ENCODE measurements around the gene DET1. TPM values are rescaled to one million over a fixed set of nuclear protein-coding genes. Genes with fewer than 3 reads are reported as not detected.

The DET1 gene
- total and polyA plus RNA-seq, 4 experiments from 2014 or later: 1.1 to 11.7 (median 7.5) TPM

- ChIA-PET CTCF (ENCODE audit: partially characterized antibody) (no interaction called here), POLR2A (ENCODE audit: partially characterized antibody) (no interaction called here)
- Histone ChIP-seq H3K27me3 (ENCODE audit: insufficient read depth, low read length) (no peaks in the 10 kb centered on the region), H3K36me3 (ENCODE audit: insufficient read depth, low read length) (no peaks in the 10 kb centered on the region), H3K9me3 (ENCODE audit: control insufficient read depth in 1 of 2, low read length in 2 of 2) (no peaks in the 10 kb centered on the region), H3K27ac (ENCODE audit: low read depth, low read length) (no peak overlapping the region), H3K4me3 (ENCODE audit: low read length in 2 of 2) (no peak overlapping the region), H3K4me1 (ENCODE audit: insufficient read depth, low read length) (no peaks in the 10 kb centered on the region)
- intact Hi-C loops (cut with micrococcal nuclease): no loop called here
- DNase-seq: no peak
- H3K27me3 Mint-ChIP-seq: no peaks in the 10 kb centered on the region
- no peak overlapping the region for H3K4me3 Mint-ChIP-seq
- peaks cover 8 to 9% of the 10 kb centered on the region in 2 donors for H3K36me3 Mint-ChIP-seq
- H3K9me3 Mint-ChIP-seq: no peaks in the 10 kb centered on the region
- peak overlapping the region in 1 of 7 donors; percentile 46 for H3K27ac Mint-ChIP-seq
- no peaks in the 10 kb centered on the region for H3K4me1 Mint-ChIP-seq
Observed at GRCh38 chr15:88497109-88497765, 49.2 kb downstream of the DET1 start.

- no peaks in the 10 kb centered on the region for H3K27me3 ChIP-seq (ENCODE audit: insufficient read depth, low read length)
- Mint-ChIP-seq H3K9me3 (no peaks in the 10 kb centered on the region), H3K27ac (no peak overlapping the region), H3K36me3 (peaks cover 4% of the 10 kb centered on the region in 2 donors), H3K27me3 (no peaks in the 10 kb centered on the region), H3K4me1 (no peaks in the 10 kb centered on the region), H3K4me3 (no peak overlapping the region)
- H3K4me1 ChIP-seq (ENCODE audit: insufficient read depth, low read length): no peaks in the 10 kb centered on the region
- H3K9me3 ChIP-seq (ENCODE audit: control insufficient read depth in 1 of 2, low read length in 2 of 2): no peaks in the 10 kb centered on the region
- no peaks in the 10 kb centered on the region for H3K36me3 ChIP-seq (ENCODE audit: insufficient read depth, low read length)
- intact Hi-C loops (cut with micrococcal nuclease): no loop called here
- ChIA-PET CTCF (ENCODE audit: partially characterized antibody) (no interaction called here), POLR2A (ENCODE audit: partially characterized antibody) (no interaction called here)
- H3K4me3 ChIP-seq (ENCODE audit: low read length in 2 of 2): no peak overlapping the region
- no peak overlapping the region for H3K27ac ChIP-seq (ENCODE audit: low read depth, low read length)
- DNase-seq: no peak
Observed at GRCh38 chr15:88493844-88494243, 52.6 kb downstream of the DET1 start.

GRCh38 chr15:88491158-88491557 lies 55.3 kb downstream of the DET1 start:
- H3K9me3 ChIP-seq (ENCODE audit: control insufficient read depth in 1 of 2, low read length in 2 of 2): no peaks in the 10 kb centered on the region
- peaks cover 0 to 1% (median 0%) of the 10 kb centered on the region in 8 donors for H3K9me3 Mint-ChIP-seq
- CTCF ChIA-PET (ENCODE audit: partially characterized antibody): no interaction called here
- H3K36me3 Mint-ChIP-seq: peaks cover 0 to 3% of the 10 kb centered on the region in 2 donors
- POLR2A ChIA-PET (ENCODE audit: partially characterized antibody): no interaction called here
- no peak for DNase-seq
- H3K4me1 Mint-ChIP-seq: no peaks in the 10 kb centered on the region
- no peak overlapping the region for H3K27ac ChIP-seq (ENCODE audit: low read depth, low read length)
- no peak overlapping the region for H3K4me3 ChIP-seq (ENCODE audit: low read length in 2 of 2)
- H3K27me3 Mint-ChIP-seq: peaks cover 0 to 2% of the 10 kb centered on the region in 2 donors
- no peaks in the 10 kb centered on the region for H3K4me1 ChIP-seq (ENCODE audit: insufficient read depth, low read length)
- no peaks in the 10 kb centered on the region for H3K27me3 ChIP-seq (ENCODE audit: insufficient read depth, low read length)
- H3K36me3 ChIP-seq (ENCODE audit: insufficient read depth, low read length): no peaks in the 10 kb centered on the region
- no peak overlapping the region for H3K4me3 Mint-ChIP-seq
- no peak overlapping the region for H3K27ac Mint-ChIP-seq
- intact Hi-C loops (cut with micrococcal nuclease): no loop called here

GRCh38 chr15:88490036-88490435 lies 56.4 kb downstream of the DET1 start:
- Histone ChIP-seq H3K9me3 (ENCODE audit: control insufficient read depth in 1 of 2, low read length in 2 of 2) (no peaks in the 10 kb centered on the region), H3K27me3 (ENCODE audit: insufficient read depth, low read length) (no peaks in the 10 kb centered on the region), H3K27ac (ENCODE audit: low read depth, low read length) (no peak overlapping the region), H3K4me3 (ENCODE audit: low read length in 2 of 2) (no peak overlapping the region), H3K4me1 (ENCODE audit: insufficient read depth, low read length) (no peaks in the 10 kb centered on the region), H3K36me3 (ENCODE audit: insufficient read depth, low read length) (no peaks in the 10 kb centered on the region)
- ChIA-PET CTCF (ENCODE audit: partially characterized antibody) (interaction anchor here (0.9 kb wide), 1 partner anchor 9 kb away, joined by 4 read pairs; no protein-coding TSS in a partner anchor), POLR2A (ENCODE audit: partially characterized antibody) (no interaction called here)
- H3K4me1 Mint-ChIP-seq: no peaks in the 10 kb centered on the region
- peaks cover 0 to 1% (median 0%) of the 10 kb centered on the region in 8 donors for H3K9me3 Mint-ChIP-seq
- no peak overlapping the region for H3K4me3 Mint-ChIP-seq
- intact Hi-C loops (cut with micrococcal nuclease): no loop called here
- H3K27ac Mint-ChIP-seq: no peak overlapping the region
- no peak for DNase-seq
- peaks cover 0 to 2% of the 10 kb centered on the region in 2 donors for H3K27me3 Mint-ChIP-seq
- H3K36me3 Mint-ChIP-seq: peaks cover 0 to 3% of the 10 kb centered on the region in 2 donors

- Histone ChIP-seq H3K4me3 (ENCODE audit: low read length in 2 of 2) (no peak overlapping the region), H3K27ac (ENCODE audit: low read depth, low read length) (no peak overlapping the region), H3K9me3 (ENCODE audit: control insufficient read depth in 1 of 2, low read length in 2 of 2) (no peaks in the 10 kb centered on the region), H3K4me1 (ENCODE audit: insufficient read depth, low read length) (no peaks in the 10 kb centered on the region), H3K36me3 (ENCODE audit: insufficient read depth, low read length) (no peaks in the 10 kb centered on the region), H3K27me3 (ENCODE audit: insufficient read depth, low read length) (no peaks in the 10 kb centered on the region)
- H3K9me3 Mint-ChIP-seq: peaks cover 0 to 1% (median 0%) of the 10 kb centered on the region in 8 donors
- ChIA-PET CTCF (ENCODE audit: partially characterized antibody) (interaction anchor here (0.9 kb wide), 1 partner anchor 8 kb away, joined by 4 read pairs; no protein-coding TSS in a partner anchor), POLR2A (ENCODE audit: partially characterized antibody) (no interaction called here)
- H3K4me3 Mint-ChIP-seq: no peak overlapping the region
- no peaks in the 10 kb centered on the region for H3K4me1 Mint-ChIP-seq
- H3K27me3 Mint-ChIP-seq: peaks cover 0 to 2% of the 10 kb centered on the region in 2 donors
- no peaks in the 10 kb centered on the region for H3K36me3 Mint-ChIP-seq
- intact Hi-C loops (cut with micrococcal nuclease): no loop called here
- peak overlapping the region in 1 of 7 donors; percentile 76 for H3K27ac Mint-ChIP-seq
- DNase-seq: no peak
Observed at GRCh38 chr15:88489321-88489720, 57.2 kb downstream of the DET1 start.

GRCh38 chr15:88487796-88488523 lies 58.5 kb downstream of the DET1 start:
- no peaks in the 10 kb centered on the region for H3K4me1 Mint-ChIP-seq
- no peak overlapping the region for H3K27ac ChIP-seq (ENCODE audit: low read depth, low read length)
- intact Hi-C loops (cut with micrococcal nuclease): no loop called here
- no peaks in the 10 kb centered on the region for H3K9me3 ChIP-seq (ENCODE audit: control insufficient read depth in 1 of 2, low read length in 2 of 2)
- no peaks in the 10 kb centered on the region for H3K4me1 ChIP-seq (ENCODE audit: insufficient read depth, low read length)
- peaks cover 0 to 2% of the 10 kb centered on the region in 2 donors for H3K27me3 Mint-ChIP-seq
- CTCF ChIA-PET (ENCODE audit: partially characterized antibody): no interaction called here
- H3K36me3 ChIP-seq (ENCODE audit: insufficient read depth, low read length): no peaks in the 10 kb centered on the region
- peak overlapping the region in 2 of 7 donors; percentile 47 to 57 for H3K27ac Mint-ChIP-seq
- no peaks in the 10 kb centered on the region for H3K27me3 ChIP-seq (ENCODE audit: insufficient read depth, low read length)
- no peak overlapping the region for H3K4me3 ChIP-seq (ENCODE audit: low read length in 2 of 2)
- no peak for DNase-seq
- POLR2A ChIA-PET (ENCODE audit: partially characterized antibody): no interaction called here
- no peak overlapping the region for H3K4me3 Mint-ChIP-seq
- H3K9me3 Mint-ChIP-seq: peaks cover 0 to 1% (median 0%) of the 10 kb centered on the region in 8 donors
- no peaks in the 10 kb centered on the region for H3K36me3 Mint-ChIP-seq

- Mint-ChIP-seq H3K27me3 (peaks cover 0 to 2% of the 10 kb centered on the region in 2 donors), H3K4me3 (no peak overlapping the region), H3K36me3 (no peaks in the 10 kb centered on the region), H3K9me3 (peaks cover 0 to 1% (median 0%) of the 10 kb centered on the region in 8 donors), H3K4me1 (no peaks in the 10 kb centered on the region), H3K27ac (peak overlapping the region in 3 of 7 donors; percentile 6 to 18 (median 11))
- no peak overlapping the region for H3K4me3 ChIP-seq (ENCODE audit: low read length in 2 of 2)
- intact Hi-C loops (cut with micrococcal nuclease): no loop called here
- ChIA-PET CTCF (ENCODE audit: partially characterized antibody) (no interaction called here), POLR2A (ENCODE audit: partially characterized antibody) (no interaction called here)
- no peaks in the 10 kb centered on the region for H3K27me3 ChIP-seq (ENCODE audit: insufficient read depth, low read length)
- H3K9me3 ChIP-seq (ENCODE audit: control insufficient read depth in 1 of 2, low read length in 2 of 2): no peaks in the 10 kb centered on the region
- H3K36me3 ChIP-seq (ENCODE audit: insufficient read depth, low read length): no peaks in the 10 kb centered on the region
- no peak for DNase-seq
- H3K27ac ChIP-seq (ENCODE audit: low read depth, low read length): no peak overlapping the region
- no peaks in the 10 kb centered on the region for H3K4me1 ChIP-seq (ENCODE audit: insufficient read depth, low read length)
Observed at GRCh38 chr15:88487178-88487795, 59.2 kb downstream of the DET1 start.

Data from CD4-positive, alpha-beta memory T cell (primary cell).